LNCAP (cell line): ENCODE data around the gene MRPS2.

Source experiments
- TF ChIP-seq, protein P1 (sequence below): fragments of 450-650 bp; IDR thresholded peaks from 2 replicates; pipeline ENCODE4 v1.5.1; 2017; ENCODE audit warnings: mild to moderate bottlenecking

Gene MRPS2

DNA sequence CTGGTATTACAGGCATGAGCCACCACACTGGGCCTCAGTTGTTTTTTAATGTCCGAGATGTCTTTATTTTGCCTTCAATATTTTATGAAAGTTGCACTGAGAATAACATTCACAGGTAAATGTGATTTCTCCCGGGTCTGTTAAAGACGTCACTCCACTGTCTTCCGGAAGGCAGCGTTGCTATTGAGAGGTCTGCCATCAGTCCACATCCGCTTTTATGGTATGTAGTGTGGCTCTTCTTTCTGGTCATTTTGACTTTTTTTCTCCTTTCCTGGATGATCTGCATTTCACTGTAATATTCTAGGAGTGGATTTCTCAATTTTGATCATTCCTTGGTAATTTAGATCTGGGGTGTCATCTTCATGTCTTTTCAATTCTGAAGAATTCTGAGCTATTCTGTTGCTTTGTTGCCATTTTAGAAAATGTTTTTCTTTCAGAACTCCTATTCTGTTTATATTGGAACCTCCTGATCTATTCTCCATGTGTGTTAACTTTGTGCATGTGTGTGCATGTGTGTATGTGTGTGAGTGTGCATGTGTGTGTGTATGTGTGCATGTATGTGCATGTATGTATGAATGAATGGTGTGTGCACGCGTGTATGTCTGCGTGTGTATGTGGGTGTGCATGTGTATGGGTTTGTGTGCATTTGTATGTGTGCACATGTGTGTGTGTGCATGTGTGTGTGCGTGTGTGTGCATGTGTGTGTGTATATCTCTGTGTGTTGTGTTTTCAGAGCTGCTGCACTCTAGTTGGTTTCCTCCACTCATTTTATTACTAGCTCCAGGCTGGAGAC lies 18.9 kb downstream of the MRPS2 start:
- TF ChIP-seq, protein P1, sequence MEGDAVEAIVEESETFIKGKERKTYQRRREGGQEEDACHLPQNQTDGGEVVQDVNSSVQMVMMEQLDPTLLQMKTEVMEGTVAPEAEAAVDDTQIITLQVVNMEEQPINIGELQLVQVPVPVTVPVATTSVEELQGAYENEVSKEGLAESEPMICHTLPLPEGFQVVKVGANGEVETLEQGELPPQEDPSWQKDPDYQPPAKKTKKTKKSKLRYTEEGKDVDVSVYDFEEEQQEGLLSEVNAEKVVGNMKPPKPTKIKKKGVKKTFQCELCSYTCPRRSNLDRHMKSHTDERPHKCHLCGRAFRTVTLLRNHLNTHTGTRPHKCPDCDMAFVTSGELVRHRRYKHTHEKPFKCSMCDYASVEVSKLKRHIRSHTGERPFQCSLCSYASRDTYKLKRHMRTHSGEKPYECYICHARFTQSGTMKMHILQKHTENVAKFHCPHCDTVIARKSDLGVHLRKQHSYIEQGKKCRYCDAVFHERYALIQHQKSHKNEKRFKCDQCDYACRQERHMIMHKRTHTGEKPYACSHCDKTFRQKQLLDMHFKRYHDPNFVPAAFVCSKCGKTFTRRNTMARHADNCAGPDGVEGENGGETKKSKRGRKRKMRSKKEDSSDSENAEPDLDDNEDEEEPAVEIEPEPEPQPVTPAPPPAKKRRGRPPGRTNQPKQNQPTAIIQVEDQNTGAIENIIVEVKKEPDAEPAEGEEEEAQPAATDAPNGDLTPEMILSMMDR = no peak

DNA sequence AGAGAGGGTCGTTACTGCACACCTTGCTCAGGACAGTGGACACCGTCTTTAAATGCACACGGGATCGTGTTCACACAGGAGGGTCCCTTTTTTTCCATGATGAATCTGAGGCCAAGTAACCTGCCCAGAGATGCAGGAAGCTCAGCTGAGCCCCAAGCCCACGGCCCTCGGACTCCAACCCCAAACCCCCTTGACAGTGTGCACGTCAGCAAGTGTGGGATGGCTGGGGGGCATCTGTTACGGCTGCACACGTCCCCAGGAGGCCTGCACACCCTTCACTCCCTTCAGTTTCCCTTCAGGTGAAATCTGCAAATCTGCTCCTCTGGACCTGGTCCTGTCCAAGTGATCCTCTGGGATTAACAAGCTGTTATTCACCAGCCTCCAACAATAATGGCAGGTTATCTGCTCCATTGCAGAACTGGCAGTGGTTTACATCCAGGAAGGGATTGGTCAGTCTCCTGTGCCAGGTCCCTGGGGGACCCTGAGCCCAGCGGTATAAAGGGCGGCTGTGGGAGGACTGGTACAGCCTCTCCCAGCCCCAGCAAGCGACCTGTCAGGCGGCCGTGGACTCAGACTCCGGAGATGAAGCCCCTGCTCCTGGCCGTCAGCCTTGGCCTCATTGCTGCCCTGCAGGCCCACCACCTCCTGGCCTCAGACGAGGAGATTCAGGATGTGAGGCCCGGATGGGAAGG lies 20.6 kb downstream of the MRPS2 start, which contains the start of gene LCN1:
TSS of gene LCN1 (plus strand) at position 525 of the 692 bp plus-strand sequence. CDS start at position 583, 58 bp downstream.
- TF ChIP-seq, protein P1 = no peak

DNA sequence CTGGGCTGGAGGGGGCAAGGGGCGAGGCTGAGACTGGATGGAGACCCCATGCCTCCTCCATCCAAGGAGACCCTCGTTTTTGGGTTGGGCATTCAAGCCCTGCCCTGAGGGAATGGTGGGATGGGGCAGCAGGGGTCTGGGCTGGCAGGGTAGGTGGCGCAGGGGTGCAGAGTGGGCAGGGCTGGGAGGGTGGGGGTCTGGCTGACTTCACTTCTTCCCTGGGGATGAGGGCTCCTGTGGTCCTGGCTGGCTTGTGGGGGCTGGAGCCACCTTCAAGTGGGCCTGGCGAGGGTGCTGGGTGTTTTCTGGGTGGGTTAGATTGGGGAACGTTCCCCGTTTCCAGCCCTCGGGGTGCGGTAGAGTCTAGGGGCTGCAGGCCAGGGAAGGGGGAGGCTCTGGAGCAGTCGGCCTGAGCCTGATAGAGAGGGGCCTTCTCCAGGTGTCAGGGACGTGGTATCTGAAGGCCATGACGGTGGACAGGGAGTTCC lies 21.2 kb downstream of the MRPS2 start:
- TF ChIP-seq, protein P1 = no peak

DNA sequence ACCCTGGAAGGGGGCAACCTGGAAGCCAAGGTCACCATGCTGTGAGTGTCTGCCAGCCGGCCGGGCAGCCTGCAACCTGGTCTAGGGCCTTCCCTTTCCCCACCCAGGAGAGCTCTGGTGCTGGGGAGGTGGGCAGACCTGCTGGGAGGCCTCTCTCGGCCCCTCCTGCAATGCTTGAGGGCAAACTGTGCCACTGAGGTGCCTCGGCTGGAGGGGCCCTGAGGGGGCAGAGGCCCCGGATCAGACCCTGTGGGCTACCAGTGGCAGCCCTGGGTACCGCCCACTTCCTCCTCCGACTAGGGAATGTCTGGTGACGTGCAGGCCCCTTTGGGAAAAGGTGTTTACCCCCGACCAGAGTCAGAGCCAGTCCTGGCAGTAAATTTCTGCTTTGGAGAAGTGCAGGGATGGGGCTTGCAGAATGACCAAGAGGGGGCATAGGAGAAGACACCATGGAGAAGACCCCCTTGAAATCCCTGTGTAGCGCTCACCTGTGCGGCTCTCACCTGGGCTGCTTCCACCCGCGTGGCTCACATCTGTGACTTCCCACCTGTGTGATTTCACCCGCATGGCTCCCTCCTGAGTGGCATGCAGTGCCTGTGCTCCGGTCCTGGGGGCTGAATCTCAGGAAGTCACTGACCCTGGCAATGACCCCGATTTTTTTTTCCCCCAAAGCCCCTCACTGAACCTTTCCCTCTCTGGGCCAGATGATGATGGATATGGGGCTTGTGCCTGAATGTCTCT lies 21.8 kb downstream of the MRPS2 start:
- TF ChIP-seq, protein P1 = no peak

DNA sequence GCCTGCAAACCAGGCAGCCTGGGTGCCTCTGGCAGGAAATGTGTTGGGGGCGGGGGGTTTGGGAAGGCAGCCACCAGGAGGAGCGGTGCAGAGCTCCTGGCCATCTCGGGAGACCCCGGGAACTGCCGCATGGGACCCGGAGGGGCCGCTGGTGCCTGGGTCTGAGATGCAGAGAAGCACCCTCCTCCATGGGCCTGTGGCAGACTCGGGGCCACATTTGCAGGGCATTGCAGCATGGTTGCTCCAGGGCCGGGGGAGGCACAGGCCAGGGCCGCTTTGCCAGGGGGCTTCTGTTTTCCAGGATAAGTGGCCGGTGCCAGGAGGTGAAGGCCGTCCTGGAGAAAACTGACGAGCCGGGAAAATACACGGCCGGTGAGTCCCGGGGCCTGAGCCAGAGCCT lies 22.4 kb downstream of the MRPS2 start:
- TF ChIP-seq, protein P1 = no peak

DNA sequence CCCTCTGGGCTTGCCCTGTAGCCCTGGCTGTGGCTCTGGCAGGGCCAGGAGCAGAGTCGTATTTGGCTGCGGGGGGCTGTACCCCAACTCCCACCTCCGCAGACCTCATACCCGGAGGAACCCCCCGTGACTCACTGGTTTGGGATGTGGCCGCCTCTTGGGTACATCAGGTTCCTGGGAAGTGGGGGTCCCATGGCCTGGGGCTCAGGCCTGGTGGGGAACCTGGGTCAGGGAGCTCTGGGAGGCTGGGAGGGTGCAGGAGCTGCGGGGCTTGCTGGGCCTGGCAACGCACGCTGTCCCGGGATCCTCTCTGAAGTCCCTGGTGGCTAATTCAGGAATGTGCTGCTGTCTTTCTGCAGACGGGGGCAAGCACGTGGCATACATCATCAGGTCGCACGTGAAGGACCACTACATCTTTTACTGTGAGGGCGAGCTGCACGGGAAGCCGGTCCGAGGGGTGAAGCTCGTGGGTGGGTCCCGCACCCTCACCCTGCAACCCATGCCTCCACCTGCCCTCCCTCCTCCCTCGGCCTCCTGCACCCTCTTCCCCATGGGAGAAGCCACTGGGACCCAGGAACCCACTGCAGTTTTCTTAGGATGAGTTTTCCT lies 23.1 kb downstream of the MRPS2 start:
- TF ChIP-seq, protein P1 = no peak
